OCI-M2 (cell line): ENCODE results near the gene NAT9.

Experiments
- DNase-seq: peaks from one replicate; lab custom pipeline; 2025; ENCODE audit not compliant: unreplicated experiment; lab: John Stamatoyannopoulos, UW

Gene NAT9

DNA sequence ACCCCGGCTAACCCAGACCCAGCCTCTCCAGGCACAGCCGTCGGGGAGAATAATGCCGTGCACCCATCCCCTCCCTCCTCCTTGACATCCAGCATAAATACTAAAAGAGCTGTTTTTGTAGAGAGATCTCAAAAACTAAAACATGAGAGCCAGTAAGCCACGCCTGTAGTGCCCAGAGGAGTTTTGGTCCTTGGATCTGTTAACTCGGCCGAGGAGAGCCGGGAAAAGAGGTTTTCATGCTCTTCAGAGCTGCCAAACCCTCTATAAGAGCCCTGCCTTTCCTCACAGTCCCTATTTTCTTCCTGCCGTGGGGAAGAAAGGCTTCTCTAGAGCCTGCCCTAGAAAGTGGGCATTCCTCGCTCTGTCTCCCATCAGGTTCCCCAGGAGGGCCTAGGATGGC is 30.2 kb upstream of the NAT9 start:
- DNase-seq = no peak

DNA sequence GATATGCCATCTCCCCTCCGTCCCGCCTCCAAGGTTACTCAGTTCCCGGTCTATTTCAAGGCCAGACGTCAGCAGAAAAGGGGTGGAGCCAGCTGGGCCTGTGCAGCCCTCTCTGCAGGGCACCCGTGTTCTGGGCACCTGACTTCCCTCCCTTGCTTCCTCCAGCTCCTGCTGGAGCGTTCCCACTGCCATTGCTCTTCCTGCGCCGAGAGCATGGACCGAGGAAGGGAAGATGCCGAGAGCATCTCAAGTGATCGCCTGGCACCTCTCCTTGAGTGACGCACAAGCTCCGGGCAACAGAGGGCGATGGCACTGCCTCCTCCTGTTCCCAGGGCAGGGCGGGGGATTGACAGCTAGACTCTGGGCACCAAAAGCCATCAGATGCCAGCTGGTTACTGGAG is 29.4 kb upstream of the NAT9 start:
- DNase-seq = no peak

DNA sequence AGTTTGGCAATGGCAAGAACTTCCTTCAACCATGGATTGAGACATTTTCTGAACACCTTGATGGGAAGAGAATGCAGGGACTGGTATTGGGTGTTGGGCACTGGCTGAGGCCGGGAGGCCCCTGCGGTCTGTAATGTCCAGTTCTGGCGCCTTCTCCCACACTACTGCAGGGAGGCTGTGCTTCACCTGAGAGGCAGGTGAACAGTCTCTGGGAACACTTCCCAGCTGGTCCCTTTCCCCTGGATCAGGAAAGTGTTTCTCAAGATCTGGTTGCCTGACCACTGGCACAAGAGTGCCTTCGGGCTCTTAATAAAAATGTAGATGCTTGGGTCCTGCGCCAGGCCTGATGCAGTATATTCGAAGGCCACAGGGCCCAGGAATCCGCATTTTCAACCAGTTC is 28.5 kb upstream of the NAT9 start:
- DNase-seq = no peak

DNA sequence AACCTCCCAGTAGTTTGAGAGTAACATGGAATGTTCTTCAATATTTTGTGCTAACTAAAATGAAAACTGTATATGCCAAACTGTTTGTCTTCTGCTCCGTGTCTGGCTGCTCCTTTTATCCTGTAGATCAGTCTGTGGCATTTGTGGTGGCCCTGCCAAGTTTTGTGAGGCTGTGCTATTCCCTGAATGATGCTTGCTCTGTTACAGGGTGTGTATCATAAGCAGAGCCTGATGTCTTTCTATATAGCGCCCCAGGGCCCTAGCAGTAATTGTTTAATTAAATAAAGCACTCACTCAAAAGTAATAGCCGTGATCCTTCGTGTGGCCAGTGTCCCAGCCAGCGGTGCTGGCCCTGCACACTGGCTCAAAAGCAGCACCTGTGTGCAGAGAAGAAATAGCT is 27.8 kb upstream of the NAT9 start:
- no peak for DNase-seq

DNA sequence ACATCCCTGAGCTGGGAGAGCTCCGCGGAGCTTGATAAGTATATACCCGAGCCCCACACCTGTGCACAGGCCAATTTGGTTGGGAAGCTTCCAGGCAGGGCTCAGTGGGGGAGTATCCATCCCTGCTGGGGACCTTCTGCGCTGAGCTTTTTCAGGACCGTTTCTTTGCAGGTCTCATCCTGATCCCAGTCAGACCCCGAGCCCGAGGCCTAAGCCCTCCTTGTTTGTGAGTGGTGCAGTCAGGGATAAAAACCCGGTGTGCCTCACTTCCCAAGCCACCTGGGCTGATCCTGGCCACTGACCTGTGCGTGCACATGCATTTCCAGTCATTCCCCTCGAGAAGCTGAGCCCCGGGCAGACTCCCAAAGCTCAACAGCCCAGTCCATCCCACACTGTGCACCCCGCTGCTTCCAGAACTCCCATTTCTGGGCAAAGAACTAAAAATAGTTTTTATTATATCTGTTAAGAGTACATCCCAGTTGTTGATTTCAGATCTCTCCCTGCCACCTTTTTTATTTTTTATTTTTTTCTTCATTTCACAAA is 27.3 kb upstream of the NAT9 start:
- no peak for DNase-seq

DNA sequence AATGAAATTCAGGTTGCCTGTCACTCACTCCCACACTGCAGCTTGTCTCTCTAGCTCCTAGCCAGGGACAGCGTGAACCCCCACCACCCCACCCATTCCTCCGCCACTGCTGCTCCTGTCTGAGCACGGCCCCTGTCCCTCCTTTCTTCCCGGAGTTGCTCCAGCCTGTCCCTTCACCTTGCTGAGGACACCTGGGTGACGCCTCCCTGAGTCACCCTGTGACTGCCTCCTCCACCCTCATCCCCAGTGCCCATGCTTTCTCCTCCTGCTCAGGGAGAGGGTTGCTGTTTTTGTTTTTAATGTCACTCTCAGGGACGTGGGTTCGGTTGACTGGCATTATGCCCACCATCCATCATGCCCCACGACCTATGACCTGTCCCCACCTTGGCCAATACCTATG is 25.8 kb upstream of the NAT9 start:
- DNase-seq = no peak

DNA sequence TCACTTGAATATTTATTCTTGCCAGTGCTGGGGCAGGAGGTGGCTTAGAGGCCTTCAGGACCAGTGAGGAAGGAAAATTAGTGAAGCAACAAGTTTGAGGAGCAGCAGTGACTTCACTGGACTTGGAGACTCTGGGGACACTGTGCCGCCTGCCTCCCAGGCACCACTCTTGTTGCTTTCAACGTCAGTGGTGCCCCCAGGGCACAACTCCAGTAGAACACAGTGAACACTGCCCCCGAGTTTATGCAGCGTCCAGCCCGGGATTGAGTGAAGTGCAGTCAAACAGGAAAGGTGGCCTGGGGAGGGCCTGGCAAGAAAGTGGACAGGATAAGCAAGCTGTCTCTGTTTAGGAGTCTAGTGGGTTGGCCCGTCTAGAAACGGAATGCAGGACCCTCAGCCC is 24.4 kb upstream of the NAT9 start:
- DNase-seq = no peak

DNA sequence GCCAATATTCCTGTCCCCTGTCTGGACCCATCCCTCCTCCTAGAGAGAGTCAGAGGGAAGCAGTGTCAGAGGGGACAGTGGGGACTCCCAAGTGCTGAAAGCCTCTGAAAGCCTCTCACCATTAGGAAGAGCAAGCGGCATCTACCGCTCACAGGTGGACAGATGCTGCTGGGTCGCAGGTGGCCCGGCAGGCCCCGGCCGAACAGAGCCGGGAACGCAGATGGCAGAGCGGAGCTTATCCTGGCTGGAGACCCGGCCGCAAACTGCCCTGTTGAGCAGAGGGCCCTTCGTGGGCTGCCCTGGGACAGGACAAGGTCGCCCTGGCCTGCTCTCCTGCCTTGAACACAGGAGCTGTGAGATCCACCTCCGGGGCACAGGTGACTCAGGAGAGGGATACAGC is 23.0 kb upstream of the NAT9 start:
- DNase-seq = no peak

DNA sequence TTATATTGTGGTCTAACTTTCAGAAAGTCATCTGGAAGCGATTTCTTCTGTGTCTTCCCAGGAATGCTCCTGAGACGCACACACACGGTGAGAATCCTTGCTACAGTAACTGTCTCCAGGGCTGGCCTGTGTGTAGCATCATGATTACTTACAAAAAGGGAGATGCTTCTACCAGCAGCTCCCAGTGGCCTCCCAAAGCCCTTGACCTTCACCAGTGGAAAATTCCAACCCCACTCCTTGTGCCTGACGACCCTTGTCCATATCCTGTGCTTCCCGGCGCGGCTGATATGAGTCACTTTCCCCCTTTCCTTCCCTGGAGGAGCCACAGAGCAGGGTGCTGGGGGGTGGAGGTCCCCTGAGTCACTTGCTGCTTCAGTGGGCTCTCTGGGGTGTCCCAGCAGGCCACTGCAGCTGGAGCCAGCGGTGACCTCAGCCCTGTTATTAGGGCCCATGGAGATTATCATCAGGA is 22.1 kb upstream of the NAT9 start:
- DNase-seq = no peak

DNA sequence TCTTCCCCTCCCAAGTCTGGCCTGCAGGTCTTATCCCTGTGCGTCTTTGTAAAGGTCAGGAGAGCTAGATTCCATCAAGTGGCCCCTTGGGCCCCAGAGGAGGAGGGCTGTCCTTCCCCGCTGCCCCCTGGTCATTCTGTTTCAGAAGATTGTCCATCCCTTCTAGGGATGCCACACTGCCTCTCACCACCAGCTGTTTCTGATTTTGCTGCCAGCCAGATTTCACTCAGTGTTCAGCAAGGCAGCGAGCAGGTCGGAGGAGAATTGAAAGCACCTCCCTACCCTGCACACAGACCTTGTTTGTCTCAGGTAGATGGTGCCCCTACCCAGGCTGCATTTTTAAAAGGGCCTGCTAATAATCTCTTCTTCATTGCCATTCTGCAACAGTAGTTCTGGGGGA is 21.7 kb upstream of the NAT9 start:
- DNase-seq = no peak

DNA sequence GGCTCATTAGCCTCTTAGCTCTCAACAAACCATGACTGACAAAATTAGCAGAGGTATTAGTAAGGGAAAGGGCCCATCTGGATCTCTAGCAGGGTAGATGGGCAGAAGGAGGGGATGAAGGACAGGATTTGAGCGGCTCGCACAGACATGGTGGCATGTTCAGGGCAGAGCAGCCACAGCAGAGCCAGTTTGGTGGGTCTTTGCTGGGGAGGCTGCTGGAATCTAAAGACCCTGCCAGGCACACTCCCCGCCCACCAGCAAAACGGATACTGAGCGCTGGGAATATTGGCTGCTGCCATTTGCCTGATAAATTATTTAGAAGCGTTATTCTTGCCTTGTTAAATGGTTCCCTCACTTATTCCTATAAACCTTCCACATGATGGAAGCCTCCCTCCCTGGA is 20.7 kb upstream of the NAT9 start:
- DNase-seq = no peak

DNA sequence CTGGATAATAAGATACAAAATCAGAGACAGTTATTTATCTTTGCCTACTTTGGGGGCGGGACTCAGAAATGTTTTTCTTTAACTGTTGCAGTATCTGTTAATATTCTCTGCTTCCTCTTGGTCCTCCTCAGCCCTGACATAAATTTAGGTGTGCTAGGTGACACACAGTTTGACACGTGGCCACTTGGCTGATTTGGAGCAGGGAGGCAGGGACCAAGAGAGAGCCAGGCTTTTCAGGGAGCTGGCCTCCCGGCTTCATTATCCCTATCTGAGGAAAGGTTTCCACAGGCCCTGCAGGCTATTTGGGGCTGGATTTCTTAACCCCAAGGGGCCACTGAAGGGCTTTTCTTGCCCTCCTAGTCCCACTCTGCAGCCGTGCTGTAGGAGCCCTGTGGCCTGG is 20.1 kb upstream of the NAT9 start:
- DNase-seq = no peak

DNA sequence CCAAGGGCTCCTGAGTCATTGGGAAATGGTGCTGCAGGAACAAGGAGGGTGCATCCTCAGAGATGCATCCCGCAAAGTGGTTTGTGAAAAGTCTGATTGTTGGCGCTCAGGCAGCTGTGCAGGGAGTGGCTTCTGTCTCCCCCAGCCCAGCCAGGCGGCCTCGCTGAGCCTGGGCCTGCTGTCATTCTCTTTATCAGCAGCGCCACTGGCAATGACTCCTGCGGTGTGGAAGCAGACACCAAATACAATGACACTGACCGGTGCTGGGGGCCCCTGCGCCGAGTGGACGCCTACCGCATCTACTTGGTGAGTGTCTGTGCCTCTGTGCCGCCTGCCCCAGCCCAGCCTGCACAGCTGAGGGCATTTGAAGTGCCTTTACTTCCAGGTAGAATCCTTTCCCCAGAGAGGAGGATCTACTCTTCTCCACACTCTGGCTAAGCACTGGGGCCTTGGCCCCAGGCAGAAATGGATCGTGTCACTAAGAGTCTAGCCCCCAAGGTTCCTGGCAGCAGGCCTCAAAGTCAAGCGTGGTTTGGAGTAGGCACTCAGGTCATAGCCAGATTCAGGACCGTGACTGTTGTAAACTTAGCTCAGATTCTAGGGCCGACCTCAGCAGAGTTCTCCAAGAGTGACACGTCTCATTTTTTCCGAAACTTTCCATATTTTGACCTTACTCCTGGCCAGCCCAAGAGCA is 19.3 kb upstream of the NAT9 start:
- DNase-seq = no peak

DNA sequence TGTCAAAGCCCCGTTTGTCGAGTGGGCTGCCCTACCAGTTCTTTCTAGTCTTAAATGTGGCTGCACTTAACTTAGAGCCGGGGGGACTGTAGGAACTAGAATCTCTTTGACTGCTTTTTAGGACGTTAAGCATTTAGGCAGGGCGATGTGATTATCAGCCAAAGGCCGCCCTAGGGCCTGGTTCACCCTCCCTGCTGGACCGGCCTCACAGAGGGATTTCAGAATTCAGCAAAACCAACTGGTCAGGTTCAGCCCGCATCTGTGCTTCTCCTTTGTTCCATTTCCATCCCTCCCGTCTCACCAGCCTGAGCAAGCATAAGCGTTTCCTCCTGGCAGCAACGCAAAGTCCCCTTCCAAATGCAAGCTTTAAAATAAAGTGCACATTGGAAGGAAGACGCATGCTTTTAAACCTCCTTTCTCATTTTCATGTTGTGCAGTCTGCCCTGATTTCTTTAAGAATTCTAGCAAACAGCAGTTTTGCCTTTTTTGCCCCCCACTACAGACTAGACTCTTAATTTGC is 16.5 kb upstream of the NAT9 start:
- DNase-seq = no peak

DNA sequence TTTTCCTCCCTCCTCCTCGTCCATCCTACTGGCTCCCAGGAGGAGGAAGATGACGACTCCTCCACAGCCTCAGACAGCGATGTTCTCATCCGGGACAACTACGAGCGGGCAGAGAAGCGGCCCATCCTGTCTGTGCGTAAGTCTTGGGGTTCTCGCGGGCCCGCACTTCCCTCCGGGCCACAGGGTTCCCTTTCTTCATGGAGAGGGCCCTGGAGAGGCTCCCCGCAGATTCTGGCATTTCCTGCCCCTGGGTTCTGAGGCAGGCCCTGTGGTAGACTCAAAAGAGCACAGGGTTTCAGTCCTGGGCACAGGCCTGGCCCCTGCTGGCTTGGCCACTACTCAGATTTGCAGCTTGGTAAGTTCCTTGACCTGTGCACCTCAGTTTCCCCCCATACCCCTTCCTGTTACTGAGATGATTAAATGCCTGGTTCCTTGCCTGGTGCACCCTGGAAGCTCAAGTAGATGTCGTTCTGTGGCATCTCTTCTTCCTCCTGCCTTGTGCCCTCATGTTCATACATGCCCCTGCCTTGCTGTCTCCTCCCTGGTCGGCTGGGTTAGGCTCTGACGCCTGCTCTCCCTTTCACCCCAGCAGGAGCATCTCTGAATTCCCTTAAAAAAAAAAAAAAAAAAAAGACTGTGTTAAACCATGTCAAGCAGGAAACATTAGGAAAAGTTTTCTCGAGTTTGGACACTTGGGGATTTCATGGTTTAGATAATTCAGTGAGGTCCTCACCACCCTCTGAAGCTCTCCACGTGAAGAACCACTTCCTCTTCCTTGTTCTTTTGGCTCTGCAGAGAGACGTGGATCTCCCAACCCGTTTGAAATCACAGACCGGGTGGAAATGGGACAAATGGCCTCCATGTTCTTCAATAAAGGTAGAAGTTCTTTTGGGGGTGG is 14.3 kb upstream of the NAT9 start:
- no peak for DNase-seq

DNA sequence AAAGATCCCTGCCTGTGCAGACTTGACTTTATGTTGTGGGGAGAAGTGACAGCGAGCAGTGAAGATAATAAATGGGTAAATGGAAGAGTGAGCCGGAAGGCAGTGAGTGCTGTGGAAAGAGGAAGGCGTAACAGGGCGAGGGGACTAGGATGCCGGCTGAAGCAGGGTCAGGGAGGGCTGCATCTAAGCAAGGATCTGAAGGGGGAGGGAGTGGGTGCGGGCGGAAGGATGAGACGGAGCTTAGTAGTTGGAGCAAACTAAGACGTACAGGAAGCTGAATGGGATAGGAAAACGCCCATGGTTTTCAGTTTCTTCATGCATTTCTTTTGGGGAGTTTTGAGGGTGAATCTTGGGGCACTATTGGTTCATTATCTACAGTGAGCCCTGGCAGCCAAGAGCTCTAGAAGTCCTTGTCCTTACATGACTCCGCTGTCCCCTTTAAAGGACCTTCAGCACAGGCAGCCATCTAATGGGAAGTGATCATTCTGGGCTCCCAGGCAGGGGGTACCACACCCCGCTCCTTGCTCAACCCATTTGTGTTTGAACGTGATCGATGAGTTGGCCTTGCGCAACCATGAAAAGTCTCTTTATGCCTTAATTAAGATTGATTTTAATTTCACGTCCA is 10.4 kb upstream of the NAT9 start:
- DNase-seq = no peak

DNA sequence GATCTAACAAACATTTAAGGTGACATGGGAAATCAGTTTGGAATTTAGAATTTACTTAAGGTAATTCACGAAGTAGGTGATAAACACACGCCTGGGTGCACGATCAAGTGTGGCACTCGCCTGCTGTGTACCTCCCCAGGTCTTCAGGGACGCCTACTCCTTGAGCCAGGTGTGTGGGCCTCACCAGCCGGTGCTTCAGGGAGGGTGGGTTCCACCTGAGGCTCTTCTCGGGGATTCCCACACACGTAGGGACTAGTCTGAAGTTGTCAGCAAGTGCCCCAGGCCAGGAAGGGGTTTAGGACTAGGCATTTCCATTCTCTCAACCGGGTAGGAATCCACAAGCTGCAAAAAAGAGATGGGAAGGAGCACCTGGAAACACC is 9.8 kb upstream of the NAT9 start:
- no peak for DNase-seq

DNA sequence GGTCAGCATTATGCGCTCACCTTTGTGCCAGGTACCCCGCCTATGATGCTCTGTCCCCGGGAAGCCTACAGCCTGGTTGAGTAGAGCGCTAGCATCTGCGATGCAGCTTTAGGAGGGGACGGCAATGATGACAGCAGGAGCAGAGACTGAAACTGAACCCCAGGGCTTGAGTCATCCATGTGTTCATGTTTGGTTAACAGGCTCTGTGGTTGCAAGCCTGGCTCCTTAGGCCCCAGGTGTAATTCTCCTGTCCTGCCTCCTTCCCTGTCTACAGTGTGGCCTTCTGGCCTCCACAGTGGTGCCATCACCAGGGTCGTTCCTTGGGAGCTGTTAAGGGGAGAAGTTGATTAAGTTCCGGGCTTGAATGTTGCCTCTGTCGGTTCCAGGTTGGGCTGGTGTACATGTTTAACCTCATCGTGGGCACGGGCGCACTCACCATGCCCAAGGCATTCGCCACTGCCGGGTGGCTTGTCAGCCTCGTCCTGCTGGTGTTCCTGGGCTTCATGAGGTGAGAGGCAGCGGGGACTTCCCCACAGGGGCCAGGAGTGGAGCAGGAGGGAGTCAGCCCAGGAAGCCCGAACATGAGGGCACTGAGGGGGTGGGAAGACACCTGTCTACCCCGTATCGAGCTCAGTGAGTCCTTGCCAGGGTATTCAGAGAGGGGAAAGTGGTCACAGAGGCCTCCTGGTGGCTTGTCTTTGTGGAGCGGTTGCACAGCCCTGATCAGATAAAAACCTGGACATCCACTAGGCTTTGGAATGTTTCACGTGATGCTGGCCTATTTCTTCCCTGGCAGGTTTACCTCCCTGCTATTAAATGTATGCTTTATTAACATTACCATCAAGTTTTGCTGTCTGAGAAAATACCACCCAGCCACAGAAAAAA is 9.2 kb upstream of the NAT9 start:
- no peak for DNase-seq

DNA sequence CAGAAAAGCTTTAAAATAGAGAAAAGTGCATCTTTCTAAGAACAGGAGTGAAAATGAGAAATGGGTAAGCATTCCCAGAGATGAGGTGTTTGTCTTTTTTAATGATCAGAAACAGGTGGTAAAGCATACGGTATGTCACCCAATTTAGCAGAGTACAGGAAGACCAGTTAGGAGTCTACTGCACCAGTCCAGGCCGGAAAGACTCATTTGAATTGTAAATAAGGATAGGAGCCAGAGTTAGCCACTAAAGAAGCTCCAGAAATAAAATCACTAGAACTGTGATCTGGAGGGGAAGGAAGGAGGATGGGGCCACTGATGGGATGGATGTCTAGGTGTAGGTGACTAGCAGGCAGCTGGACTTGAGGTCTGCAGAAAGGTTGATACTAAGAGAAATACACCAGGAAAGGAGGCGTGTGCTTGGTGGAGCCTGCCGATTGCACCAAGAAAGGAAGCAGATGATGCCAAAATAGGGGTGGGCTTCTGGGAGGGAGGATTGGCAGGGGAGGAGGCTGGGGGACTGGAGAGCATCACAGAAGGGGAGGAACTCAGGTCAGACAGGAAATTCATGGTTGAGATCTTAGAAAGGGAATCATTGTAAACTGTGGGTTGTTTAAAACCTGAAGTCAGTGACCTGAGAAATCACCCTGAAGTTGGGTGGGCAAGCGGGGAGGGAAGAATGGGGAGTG is 8.1 kb upstream of the NAT9 start:
- DNase-seq = no peak

DNA sequence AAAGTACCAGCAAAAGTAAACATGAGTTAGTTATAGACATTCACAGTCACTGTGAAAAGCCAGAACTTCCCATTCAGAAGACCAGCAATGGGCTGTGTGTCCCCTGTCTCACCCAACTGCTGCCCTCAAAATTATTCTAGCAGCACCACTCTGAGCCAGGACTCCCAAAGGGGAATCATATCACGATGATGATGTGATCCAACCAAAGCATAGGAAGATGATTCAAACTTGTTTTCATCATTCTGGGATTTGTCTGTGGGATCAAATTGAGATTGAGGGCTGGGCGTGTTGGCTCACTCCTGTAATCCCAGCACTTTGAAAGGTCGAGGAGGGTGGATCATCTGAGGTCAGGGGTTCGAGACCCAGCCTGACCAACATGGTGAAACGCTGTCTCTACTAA is 6.4 kb upstream of the NAT9 start:
- DNase-seq = no peak
